ENCODE measurements around the gene ARHGEF6. TPM values are rescaled to one million over a fixed set of nuclear protein-coding genes. Genes with fewer than 3 reads are reported as not detected.

Gene ARHGEF6
- total and polyA plus RNA-seq, 2 experiments from 2014 or later = 2.5 to 6.0 TPM

DNA sequence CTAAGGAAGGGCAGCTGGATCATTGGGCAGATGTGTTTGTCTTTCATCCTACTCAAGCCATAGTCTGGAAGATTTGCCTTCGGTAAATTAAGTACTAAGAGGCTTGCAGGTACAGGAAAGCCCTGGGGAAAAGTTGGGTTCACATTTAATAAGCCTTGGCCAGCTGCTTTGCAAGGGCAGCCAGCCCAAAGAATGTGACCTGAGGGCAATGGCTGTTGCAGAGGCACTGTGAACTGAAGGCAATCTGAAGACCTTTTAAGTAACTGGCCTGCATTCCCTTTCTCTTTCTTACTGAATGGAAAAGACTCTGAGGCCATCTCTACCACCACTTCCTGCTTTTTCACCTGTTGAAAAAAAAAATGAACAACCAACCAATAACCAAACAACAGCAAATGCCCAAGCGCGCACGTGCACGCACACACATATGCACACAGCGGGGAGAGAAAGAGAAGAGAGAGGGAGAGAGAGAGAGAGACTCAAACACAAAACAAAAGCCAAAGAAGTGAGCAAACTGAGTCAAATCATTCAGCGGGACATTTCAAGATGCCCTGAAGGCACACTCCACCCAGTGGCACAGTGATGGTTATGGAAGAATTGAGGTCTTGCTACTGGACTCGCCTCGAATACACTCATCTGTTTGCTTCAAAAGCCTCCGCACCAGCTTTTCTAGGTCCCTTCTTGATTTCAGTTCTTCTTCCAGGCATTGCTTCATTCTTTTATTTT lies 113.1 kb downstream of the ARHGEF6 start:
- Histone ChIP-seq H3K79me2 (replicated peaks; ENCODE audit: insufficient read depth) (no peaks in the 10 kb centered on the region), H3K4me3 (no peak overlapping the region), H3K27ac (ENCODE audit: low read depth) (no peak overlapping the region), H3K4me2 (no peak overlapping the region), H3K27me3 (ENCODE audit: insufficient read depth) (no peaks in the 10 kb centered on the region), H3F3A (replicated peaks; ENCODE audit: low read depth) (no peaks in the 10 kb centered on the region), H2AFZ (no peak overlapping the region), H4K20me1 (replicated peaks; ENCODE audit: insufficient read depth) (no peaks in the 10 kb centered on the region), H3K4me1 (ENCODE audit: insufficient read depth) (no peaks in the 10 kb centered on the region), H3K36me3 (ENCODE audit: insufficient read depth) (no peaks in the 10 kb centered on the region), H3K9me2 (ENCODE audit: insufficient read depth) (no peaks in the 10 kb centered on the region)
- Mint-ChIP-seq H3K27ac (no peak overlapping the region), H3K4me1 (peaks cover 6% of the 10 kb centered on the region), H3K36me3 (ENCODE audit: low read depth) (no peaks in the 10 kb centered on the region), H3K4me3 (no peak overlapping the region), H3K27me3 (ENCODE audit: insufficient read depth, low read depth, poor library complexity) (peaks cover 5% of the 10 kb centered on the region), H3K9me3 (peaks cover 4% of the 10 kb centered on the region; the same call in 1 of the 3 replicates)
- ATAC-seq (no peak), DNase-seq (ENCODE audit: low spot score) (no peak)
- TF ChIP-seq, protein P1, sequence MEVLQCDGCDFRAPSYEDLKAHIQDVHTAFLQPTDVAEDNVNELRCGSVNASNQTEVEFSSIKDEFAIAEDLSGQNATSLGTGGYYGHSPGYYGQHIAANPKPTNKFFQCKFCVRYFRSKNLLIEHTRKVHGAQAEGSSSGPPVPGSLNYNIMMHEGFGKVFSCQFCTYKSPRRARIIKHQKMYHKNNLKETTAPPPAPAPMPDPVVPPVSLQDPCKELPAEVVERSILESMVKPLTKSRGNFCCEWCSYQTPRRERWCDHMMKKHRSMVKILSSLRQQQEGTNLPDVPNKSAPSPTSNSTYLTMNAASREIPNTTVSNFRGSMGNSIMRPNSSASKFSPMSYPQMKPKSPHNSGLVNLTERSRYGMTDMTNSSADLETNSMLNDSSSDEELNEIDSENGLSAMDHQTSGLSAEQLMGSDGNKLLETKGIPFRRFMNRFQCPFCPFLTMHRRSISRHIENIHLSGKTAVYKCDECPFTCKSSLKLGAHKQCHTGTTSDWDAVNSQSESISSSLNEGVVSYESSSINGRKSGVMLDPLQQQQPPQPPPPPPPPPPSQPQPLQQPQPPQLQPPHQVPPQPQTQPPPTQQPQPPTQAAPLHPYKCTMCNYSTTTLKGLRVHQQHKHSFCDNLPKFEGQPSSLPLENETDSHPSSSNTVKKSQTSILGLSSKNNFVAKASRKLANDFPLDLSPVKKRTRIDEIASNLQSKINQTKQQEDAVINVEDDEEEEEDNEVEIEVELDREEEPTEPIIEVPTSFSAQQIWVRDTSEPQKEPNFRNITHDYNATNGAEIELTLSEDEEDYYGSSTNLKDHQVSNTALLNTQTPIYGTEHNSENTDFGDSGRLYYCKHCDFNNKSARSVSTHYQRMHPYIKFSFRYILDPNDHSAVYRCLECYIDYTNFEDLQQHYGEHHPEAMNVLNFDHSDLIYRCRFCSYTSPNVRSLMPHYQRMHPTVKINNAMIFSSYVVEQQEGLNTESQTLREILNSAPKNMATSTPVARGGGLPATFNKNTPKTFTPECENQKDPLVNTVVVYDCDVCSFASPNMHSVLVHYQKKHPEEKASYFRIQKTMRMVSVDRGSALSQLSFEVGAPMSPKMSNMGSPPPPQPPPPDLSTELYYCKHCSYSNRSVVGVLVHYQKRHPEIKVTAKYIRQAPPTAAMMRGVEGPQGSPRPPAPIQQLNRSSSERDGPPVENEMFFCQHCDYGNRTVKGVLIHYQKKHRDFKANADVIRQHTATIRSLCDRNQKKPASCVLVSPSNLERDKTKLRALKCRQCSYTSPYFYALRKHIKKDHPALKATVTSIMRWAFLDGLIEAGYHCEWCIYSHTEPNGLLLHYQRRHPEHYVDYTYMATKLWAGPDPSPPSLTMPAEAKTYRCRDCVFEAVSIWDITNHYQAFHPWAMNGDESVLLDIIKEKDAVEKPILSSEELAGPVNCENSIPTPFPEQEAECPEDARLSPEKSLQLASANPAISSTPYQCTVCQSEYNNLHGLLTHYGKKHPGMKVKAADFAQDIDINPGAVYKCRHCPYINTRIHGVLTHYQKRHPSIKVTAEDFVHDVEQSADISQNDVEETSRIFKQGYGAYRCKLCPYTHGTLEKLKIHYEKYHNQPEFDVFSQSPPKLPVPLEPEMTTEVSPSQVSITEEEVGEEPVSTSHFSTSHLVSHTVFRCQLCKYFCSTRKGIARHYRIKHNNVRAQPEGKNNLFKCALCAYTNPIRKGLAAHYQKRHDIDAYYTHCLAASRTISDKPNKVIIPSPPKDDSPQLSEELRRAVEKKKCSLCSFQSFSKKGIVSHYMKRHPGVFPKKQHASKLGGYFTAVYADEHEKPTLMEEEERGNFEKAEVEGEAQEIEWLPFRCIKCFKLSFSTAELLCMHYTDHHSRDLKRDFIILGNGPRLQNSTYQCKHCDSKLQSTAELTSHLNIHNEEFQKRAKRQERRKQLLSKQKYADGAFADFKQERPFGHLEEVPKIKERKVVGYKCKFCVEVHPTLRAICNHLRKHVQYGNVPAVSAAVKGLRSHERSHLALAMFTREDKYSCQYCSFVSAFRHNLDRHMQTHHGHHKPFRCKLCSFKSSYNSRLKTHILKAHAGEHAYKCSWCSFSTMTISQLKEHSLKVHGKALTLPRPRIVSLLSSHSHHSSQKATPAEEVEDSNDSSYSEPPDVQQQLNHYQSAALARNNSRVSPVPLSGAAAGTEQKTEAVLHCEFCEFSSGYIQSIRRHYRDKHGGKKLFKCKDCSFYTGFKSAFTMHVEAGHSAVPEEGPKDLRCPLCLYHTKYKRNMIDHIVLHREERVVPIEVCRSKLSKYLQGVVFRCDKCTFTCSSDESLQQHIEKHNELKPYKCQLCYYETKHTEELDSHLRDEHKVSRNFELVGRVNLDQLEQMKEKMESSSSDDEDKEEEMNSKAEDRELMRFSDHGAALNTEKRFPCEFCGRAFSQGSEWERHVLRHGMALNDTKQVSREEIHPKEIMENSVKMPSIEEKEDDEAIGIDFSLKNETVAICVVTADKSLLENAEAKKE (CRISPR knock-in tag; IDR thresholded peaks at IDR 0.05) = no peak
- TF ChIP-seq NANOG (IDR thresholded peaks at IDR 0.05; ENCODE audit: borderline replicate concordance) (no peak), POLR2AphosphoS5 (IDR thresholded peaks at IDR 0.05; ENCODE audit: low read depth) (no peak), ZNF331 (CRISPR knock-in tag; IDR thresholded peaks at IDR 0.05; ENCODE audit: low read depth) (no peak), STAT1 (IDR thresholded peaks at IDR 0.05; ENCODE audit: unreplicated experiment) (no peak), CREB1 (CRISPR knock-in tag; IDR thresholded peaks at IDR 0.05; ENCODE audit: low read depth) (no peak), EZH2 (IDR thresholded peaks at IDR 0.05; ENCODE audit: low read depth, unreplicated experiment) (no peak), JUNB (IDR thresholded peaks at IDR 0.05; ENCODE audit: unreplicated experiment) (no peak), EZH2phosphoT487 (IDR thresholded peaks at IDR 0.05; ENCODE audit: unreplicated experiment) (no peak), ZNF114 (CRISPR knock-in tag; IDR thresholded peaks at IDR 0.05) (no peak)
- TF ChIP-seq, protein P2, sequence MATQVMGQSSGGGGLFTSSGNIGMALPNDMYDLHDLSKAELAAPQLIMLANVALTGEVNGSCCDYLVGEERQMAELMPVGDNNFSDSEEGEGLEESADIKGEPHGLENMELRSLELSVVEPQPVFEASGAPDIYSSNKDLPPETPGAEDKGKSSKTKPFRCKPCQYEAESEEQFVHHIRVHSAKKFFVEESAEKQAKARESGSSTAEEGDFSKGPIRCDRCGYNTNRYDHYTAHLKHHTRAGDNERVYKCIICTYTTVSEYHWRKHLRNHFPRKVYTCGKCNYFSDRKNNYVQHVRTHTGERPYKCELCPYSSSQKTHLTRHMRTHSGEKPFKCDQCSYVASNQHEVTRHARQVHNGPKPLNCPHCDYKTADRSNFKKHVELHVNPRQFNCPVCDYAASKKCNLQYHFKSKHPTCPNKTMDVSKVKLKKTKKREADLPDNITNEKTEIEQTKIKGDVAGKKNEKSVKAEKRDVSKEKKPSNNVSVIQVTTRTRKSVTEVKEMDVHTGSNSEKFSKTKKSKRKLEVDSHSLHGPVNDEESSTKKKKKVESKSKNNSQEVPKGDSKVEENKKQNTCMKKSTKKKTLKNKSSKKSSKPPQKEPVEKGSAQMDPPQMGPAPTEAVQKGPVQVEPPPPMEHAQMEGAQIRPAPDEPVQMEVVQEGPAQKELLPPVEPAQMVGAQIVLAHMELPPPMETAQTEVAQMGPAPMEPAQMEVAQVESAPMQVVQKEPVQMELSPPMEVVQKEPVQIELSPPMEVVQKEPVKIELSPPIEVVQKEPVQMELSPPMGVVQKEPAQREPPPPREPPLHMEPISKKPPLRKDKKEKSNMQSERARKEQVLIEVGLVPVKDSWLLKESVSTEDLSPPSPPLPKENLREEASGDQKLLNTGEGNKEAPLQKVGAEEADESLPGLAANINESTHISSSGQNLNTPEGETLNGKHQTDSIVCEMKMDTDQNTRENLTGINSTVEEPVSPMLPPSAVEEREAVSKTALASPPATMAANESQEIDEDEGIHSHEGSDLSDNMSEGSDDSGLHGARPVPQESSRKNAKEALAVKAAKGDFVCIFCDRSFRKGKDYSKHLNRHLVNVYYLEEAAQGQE (IDR thresholded peaks at IDR 0.05; ENCODE audit: unreplicated experiment) = no peak
- TF ChIP-seq, protein P3, sequence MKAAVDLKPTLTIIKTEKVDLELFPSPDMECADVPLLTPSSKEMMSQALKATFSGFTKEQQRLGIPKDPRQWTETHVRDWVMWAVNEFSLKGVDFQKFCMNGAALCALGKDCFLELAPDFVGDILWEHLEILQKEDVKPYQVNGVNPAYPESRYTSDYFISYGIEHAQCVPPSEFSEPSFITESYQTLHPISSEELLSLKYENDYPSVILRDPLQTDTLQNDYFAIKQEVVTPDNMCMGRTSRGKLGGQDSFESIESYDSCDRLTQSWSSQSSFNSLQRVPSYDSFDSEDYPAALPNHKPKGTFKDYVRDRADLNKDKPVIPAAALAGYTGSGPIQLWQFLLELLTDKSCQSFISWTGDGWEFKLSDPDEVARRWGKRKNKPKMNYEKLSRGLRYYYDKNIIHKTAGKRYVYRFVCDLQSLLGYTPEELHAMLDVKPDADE (IDR thresholded peaks at IDR 0.05) = no peak
- TF ChIP-seq, protein P4, sequence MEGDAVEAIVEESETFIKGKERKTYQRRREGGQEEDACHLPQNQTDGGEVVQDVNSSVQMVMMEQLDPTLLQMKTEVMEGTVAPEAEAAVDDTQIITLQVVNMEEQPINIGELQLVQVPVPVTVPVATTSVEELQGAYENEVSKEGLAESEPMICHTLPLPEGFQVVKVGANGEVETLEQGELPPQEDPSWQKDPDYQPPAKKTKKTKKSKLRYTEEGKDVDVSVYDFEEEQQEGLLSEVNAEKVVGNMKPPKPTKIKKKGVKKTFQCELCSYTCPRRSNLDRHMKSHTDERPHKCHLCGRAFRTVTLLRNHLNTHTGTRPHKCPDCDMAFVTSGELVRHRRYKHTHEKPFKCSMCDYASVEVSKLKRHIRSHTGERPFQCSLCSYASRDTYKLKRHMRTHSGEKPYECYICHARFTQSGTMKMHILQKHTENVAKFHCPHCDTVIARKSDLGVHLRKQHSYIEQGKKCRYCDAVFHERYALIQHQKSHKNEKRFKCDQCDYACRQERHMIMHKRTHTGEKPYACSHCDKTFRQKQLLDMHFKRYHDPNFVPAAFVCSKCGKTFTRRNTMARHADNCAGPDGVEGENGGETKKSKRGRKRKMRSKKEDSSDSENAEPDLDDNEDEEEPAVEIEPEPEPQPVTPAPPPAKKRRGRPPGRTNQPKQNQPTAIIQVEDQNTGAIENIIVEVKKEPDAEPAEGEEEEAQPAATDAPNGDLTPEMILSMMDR (conservative IDR thresholded peaks at IDR 0.05; ENCODE audit: low read depth in 2 of 2) = no peak

Measured in GM23338 (cell line).